SH-SY5Y (cell line): Measurements from ENCODE around the gene RUFY4.

Experiments used
- GATA2 ChIP-seq: IDR thresholded peaks from 2 replicates; pipeline ENCODE4 v1.6.1; 2011; ENCODE audit warnings: mild to moderate bottlenecking, low read depth, low read length
- GATA3 ChIP-seq: IDR thresholded peaks from 2 replicates; pipeline ENCODE4 v1.6.1; 2011; ENCODE audit warnings: low read depth, mild to moderate bottlenecking, low read length, moderate library complexity

DNA sequence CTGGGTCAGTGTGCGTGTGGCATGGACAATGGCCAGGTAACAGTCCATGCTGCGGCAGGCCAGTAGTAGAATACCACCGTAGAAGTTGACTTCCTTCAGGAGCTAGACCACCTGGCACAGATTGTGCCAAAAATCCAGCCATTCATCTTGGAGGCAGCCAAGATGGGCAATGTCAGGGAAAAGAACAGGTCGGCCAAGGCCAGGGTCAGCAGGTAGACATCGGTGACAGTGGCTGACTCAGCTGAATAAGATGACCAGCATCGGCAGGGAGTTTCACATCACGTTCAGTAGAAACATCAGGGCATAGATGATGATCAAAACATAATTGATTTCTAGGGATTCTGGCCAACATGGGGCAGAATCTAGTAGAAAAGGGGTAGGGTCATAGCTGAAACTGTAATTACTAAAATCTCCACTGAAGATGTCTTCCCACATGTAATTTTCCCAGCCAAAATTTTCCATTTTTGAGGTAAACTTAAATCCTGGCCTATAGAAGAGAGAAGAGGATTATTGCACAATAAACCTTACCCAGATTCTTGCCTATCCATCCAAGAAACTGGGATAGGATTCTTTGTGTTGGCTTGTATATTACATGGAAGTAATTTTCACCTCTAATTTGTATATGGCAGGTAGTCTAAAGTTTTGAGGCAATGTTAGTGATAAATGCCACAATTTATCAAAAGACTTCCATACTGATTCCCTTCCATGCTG is 7.9 kb upstream of the RUFY4 start:
- TF ChIP-seq GATA3 (no peak), GATA2 (no peak)
